Stimulated activated CD4-positive, alpha-beta T cell treated with anti-CD3 and anti-CD28 coated beads, Interleukin-15, amount 100 ng/mL, for 1 hour (primary cell): ENCODE data around the gene ERI3.

Experiments
- DNase-seq, 2 donors: peaks; one replicate each; pipeline ENCODE4 v3.0.0-alpha.2; 2020; ENCODE audit warnings: low read depth in 1 of 2, low spot score in 1 of 2

The ERI3 gene

GRCh38 chr1:44351289-44351688, 3.8 kb downstream of the ERI3 start:
- no peak for DNase-seq

- DNase-seq, result no peak
Observed at GRCh38 chr1:44348061-44348485, 7.0 kb downstream of the ERI3 start.

GRCh38 chr1:44347280-44347679, 7.8 kb downstream of the ERI3 start:
- DNase-seq, result no peak

- no peak for DNase-seq
Observed at GRCh38 chr1:44346878-44347277, 8.2 kb downstream of the ERI3 start.

GRCh38 chr1:44346184-44346583, 8.9 kb downstream of the ERI3 start:
- no peak for DNase-seq

GRCh38 chr1:44345187-44345775, 9.8 kb downstream of the ERI3 start:
- DNase-seq, result no peak

GRCh38 chr1:44339731-44340130, 15.3 kb downstream of the ERI3 start:
- DNase-seq, result no peak

- no peak for DNase-seq
Observed at GRCh38 chr1:44338136-44338535, 16.9 kb downstream of the ERI3 start.

- DNase-seq, result no peak
Observed at GRCh38 chr1:44336668-44337067, 18.4 kb downstream of the ERI3 start.

- DNase-seq, result no peak
Observed at GRCh38 chr1:44334968-44335367, 20.1 kb downstream of the ERI3 start.

- no peak for DNase-seq
Observed at GRCh38 chr1:44333376-44333775, 21.7 kb downstream of the ERI3 start.

GRCh38 chr1:44332505-44332904, 22.6 kb downstream of the ERI3 start:
- no peak for DNase-seq

- no peak for DNase-seq
Observed at GRCh38 chr1:44330935-44331334, 24.1 kb downstream of the ERI3 start.

- no peak for DNase-seq
Observed at GRCh38 chr1:44328671-44329416, 26.2 kb downstream of the ERI3 start.

GRCh38 chr1:44327679-44328491, 27.2 kb downstream of the ERI3 start:
- no peak for DNase-seq

- DNase-seq, result no peak
Observed at GRCh38 chr1:44326821-44327465, 28.1 kb downstream of the ERI3 start.

- DNase-seq, result no peak
Observed at GRCh38 chr1:44326024-44326701, 28.9 kb downstream of the ERI3 start.

- DNase-seq, result no peak
Observed at GRCh38 chr1:44323947-44324346, 31.1 kb downstream of the ERI3 start.

- no peak for DNase-seq
Observed at GRCh38 chr1:44322367-44322766, 32.7 kb downstream of the ERI3 start.

GRCh38 chr1:44321466-44321865, 33.6 kb downstream of the ERI3 start:
- DNase-seq, result no peak
